Right lobe of liver (tissue), 6 donors: ENCODE measurements around the gene FHDC1. TPM values are rescaled to one million over a fixed set of nuclear protein-coding genes. Genes with fewer than 3 reads are reported as not detected.

ENCODE experiments used
- ATAC-seq, 4 donors: fragments of 200-7000 bp; cut with Tn5 transposase; one replicate each; pipeline ENCODE4 v1.9.1; 2020; ENCODE audit warnings: mild to moderate bottlenecking in 4 of 4, moderate library complexity in 4 of 4
- DNase-seq, 3 donors: peaks; one replicate each; pipeline ENCODE4 v3.0.0-alpha.2; 2020
- H3K27ac ChIP-seq, 3 donors: fragments of 200-600 bp; one replicate each; pipeline ENCODE4 v1.8.0; 2022
- H3K27me3 ChIP-seq, 2 donors: fragments of 200-600 bp; one replicate each; pipeline ENCODE4 v1.8.0; 2022
- H3K36me3 ChIP-seq, 4 donors: fragments of 200-600 bp; sonication (generic) in 1 of 4; one replicate each; pipeline versions ENCODE4 v1.5.1 to v1.8.0; 2017 to 2022; ENCODE audit warnings: control low read depth in 1 of 4
- H3K4me1 ChIP-seq, 4 donors: fragments of 200-600 bp; sonication (generic) in 1 of 4; one replicate each; pipeline versions ENCODE4 v1.5.1 to v1.8.0; 2017 to 2022; ENCODE audit warnings: control low read depth in 1 of 4
- H3K4me3 ChIP-seq, 3 donors: fragments of 200-600 bp; one replicate each; pipeline ENCODE4 v1.8.0; 2022
- H3K9me3 ChIP-seq, 4 donors: fragments of 200-600 bp; sonication (generic) in 1 of 4; one replicate each; pipeline versions ENCODE4 v1.5.1 to v1.8.0; 2017 to 2022; ENCODE audit warnings: control low read depth in 1 of 4
- CTCF ChIP-seq, 4 donors: fragments of 200-600 bp in 3 of 4; fragments of 450-650 bp in 1 of 4; IDR thresholded peaks; one replicate each; pipeline versions ENCODE4 v1.5.1 to v1.8.0; 2016 to 2022; ENCODE audit warnings: antibody characterized with exemption in 4 of 4, mild to moderate bottlenecking in 2 of 4
- POLR2A ChIP-seq: fragments of 450-650 bp; IDR thresholded peaks from one replicate; pipeline ENCODE4 v1.6.1; 2017; ENCODE audit warnings: antibody characterized with exemption, mild to moderate bottlenecking
- WGBS: methylation state at CpG from one replicate; pipeline ENCODE4 v1.1.6; 2018; ENCODE audit warnings: low coverage, low lambda C conversion rate; ENCODE audit not compliant: insufficient coverage; ENCODE audit errors: missing lambda C conversion rate; 5-methylcytosine and 5-hydroxymethylcytosine counted together
- intact Hi-C, 2 donors: fragments of 100-400 bp; cut with DNase I; formaldehyde crosslinking; loops; one replicate each; pipeline versions ENCODE4 v1.11.2 to v1.14.1; 2022
- total RNA-seq, 6 experiments: library from RNA; depleted of rRNA in 2 of 6; stranded (reverse); fragments of >200 nt in 2 of 6; fragmentation: NEBNext Ultra II Directional in 3 of 6; extraction: Animal tissue kit (Norgen Biotek cat#: 25700) in 3 of 6; gene quantifications; one replicate each; pipeline versions ENCODE4 v1.1.0 to v1.2.4, GENCODE V29; 2016 to 2023
- donor health status: DM: no; HTN: yes; CAD: no.
- donor health status: DM: no; HTN: no; CAD: no.
- donor health status: DM: no; HTN: no; CAD: no.
- donor health status: DM: no; HTN: yes; CAD: no.
- donor health status: DM: no; HTN: yes; CAD: no.

FHDC1 gene
- total RNA-seq, 6 experiments from 2014 or later = 0.12 to 0.82 (median 0.15) TPM

GRCh38 chr4:153014460-153014859 lies 78.3 kb downstream of the FHDC1 start:
- Histone ChIP-seq H3K36me3 (no peaks in the 10 kb centered on the region), H3K27me3 (no peaks in the 10 kb centered on the region), H3K9me3 (no peaks in the 10 kb centered on the region), H3K4me3 (no peak overlapping the region), H3K4me1 (no peaks in the 10 kb centered on the region), H3K27ac (no peak overlapping the region)
- TF ChIP-seq CTCF (IDR thresholded peaks at IDR 0.05) = no peak
- TF ChIP-seq POLR2A = no peak
- intact Hi-C loops = no loop called here
- DNase-seq (no peak), ATAC-seq (no peak)

GRCh38 chr4:153016592-153016991 lies 80.5 kb downstream of the FHDC1 start:
- Histone ChIP-seq H3K4me1 (no peaks in the 10 kb centered on the region), H3K4me3 (no peak overlapping the region), H3K36me3 (no peaks in the 10 kb centered on the region), H3K27ac (no peak overlapping the region), H3K9me3 (no peaks in the 10 kb centered on the region), H3K27me3 (no peaks in the 10 kb centered on the region)
- no peak for ATAC-seq
- DNase-seq = no peak
- 40% methylated on average over 3 of the region's 4 CpGs for WGBS
- no peak for TF ChIP-seq POLR2A
- no peak for TF ChIP-seq CTCF (IDR thresholded peaks at IDR 0.05)
- intact Hi-C loops = no loop called here

GRCh38 chr4:153018031-153018430 lies 81.9 kb downstream of the FHDC1 start:
- 71% methylated on average over 3 of the region's 4 CpGs for WGBS
- Histone ChIP-seq H3K27me3 (no peaks in the 10 kb centered on the region), H3K36me3 (no peaks in the 10 kb centered on the region), H3K4me3 (no peak overlapping the region), H3K9me3 (no peaks in the 10 kb centered on the region), H3K4me1 (no peaks in the 10 kb centered on the region), H3K27ac (no peak overlapping the region)
- DNase-seq (no peak), ATAC-seq (no peak)
- intact Hi-C loops = no loop called here
- TF ChIP-seq CTCF (IDR thresholded peaks at IDR 0.05) (no peak), POLR2A (no peak)

- Histone ChIP-seq H3K4me3 (no peak overlapping the region), H3K27me3 (no peaks in the 10 kb centered on the region), H3K4me1 (no peaks in the 10 kb centered on the region), H3K27ac (no peak overlapping the region), H3K9me3 (no peaks in the 10 kb centered on the region), H3K36me3 (no peaks in the 10 kb centered on the region)
- no peak for DNase-seq
- intact Hi-C loops = no loop called here
- no peak for ATAC-seq
- TF ChIP-seq POLR2A (no peak), CTCF (IDR thresholded peaks at IDR 0.05) (no peak)
- WGBS = 80% methylated on average over 1 of the region's 1 CpG
Observed at GRCh38 chr4:153018684-153019083, 82.6 kb downstream of the FHDC1 start.

GRCh38 chr4:153019906-153020305 lies 83.8 kb downstream of the FHDC1 start:
- no peak overlapping the region for H3K4me3 ChIP-seq
- intact Hi-C loops = no loop called here
- H3K9me3 ChIP-seq = no peaks in the 10 kb centered on the region
- ATAC-seq = no peak
- no peak overlapping the region for H3K27ac ChIP-seq
- H3K4me1 ChIP-seq = no peaks in the 10 kb centered on the region
- H3K36me3 ChIP-seq = no peaks in the 10 kb centered on the region
- 79% methylated on average over 7 of the region's 9 CpGs for WGBS
- no peak for TF ChIP-seq POLR2A
- TF ChIP-seq CTCF (IDR thresholded peaks at IDR 0.05) = no peak
- no peaks in the 10 kb centered on the region for H3K27me3 ChIP-seq
- no peak for DNase-seq
